Mucosa of stomach (tissue), 1 donor: ENCODE data around the gene LCAT.
"Not testable (repeated sequence)": the region's sequence is repeated elsewhere in the genome, so short reads cannot be mapped to it uniquely, and the experiment has no call there.

Source experiments
- H3K27me3 ChIP-seq: one replicate; pipeline ENCODE4 v1.7.0; 2013; ENCODE audit warnings: mild to moderate bottlenecking, low read length; ENCODE audit not compliant: control insufficient read depth, insufficient read depth
- H3K36me3 ChIP-seq: one replicate; pipeline ENCODE4 v1.7.0; 2013; ENCODE audit warnings: low read length; ENCODE audit not compliant: control insufficient read depth, insufficient read depth
- H3K4me1 ChIP-seq: one replicate; pipeline ENCODE4 v1.7.0; 2013; ENCODE audit warnings: mild to moderate bottlenecking, low read length; ENCODE audit not compliant: control insufficient read depth, insufficient read depth
- H3K4me3 ChIP-seq: one replicate; pipeline ENCODE4 v1.7.0; 2013; ENCODE audit warnings: low read length
- H3K9ac ChIP-seq: one replicate; pipeline ENCODE4 v1.7.0; 2013; ENCODE audit warnings: mild to moderate bottlenecking, low read length, moderate library complexity
- H3K9me3 ChIP-seq: one replicate; pipeline ENCODE4 v1.7.0; 2013; ENCODE audit warnings: mild to moderate bottlenecking, low read length, moderate library complexity; ENCODE audit not compliant: control insufficient read depth
- donor health status: Pancreatic carcinoma.

LCAT gene

DNA sequence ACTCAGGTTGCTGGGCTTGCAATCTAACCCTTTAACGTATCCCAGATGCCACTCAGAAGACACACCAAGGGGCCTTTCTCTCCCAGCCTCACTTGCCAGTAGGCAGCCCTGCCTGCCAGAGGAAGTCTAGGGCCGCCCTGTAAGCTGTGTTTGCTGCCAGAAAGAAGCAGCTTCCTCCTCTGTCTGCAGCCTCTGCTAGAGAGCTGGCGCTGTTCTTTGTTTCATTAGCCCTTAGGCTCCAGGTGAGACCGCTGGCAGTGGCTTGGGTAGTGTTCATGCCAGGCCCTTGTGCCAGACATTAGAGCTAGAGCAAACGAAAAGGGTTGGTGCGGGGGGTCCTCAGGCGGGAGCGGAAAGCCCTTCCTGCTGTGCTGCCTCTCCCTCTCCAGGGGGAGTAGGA, 21.2 kb downstream of the LCAT start:
- Histone ChIP-seq H3K27me3 (no peaks in the 10 kb centered on the region), H3K4me3 (no peak overlapping the region), H3K9me3 (no peaks in the 10 kb centered on the region), H3K4me1 (no peaks in the 10 kb centered on the region), H3K36me3 (no peaks in the 10 kb centered on the region), H3K9ac (no peak overlapping the region)

DNA sequence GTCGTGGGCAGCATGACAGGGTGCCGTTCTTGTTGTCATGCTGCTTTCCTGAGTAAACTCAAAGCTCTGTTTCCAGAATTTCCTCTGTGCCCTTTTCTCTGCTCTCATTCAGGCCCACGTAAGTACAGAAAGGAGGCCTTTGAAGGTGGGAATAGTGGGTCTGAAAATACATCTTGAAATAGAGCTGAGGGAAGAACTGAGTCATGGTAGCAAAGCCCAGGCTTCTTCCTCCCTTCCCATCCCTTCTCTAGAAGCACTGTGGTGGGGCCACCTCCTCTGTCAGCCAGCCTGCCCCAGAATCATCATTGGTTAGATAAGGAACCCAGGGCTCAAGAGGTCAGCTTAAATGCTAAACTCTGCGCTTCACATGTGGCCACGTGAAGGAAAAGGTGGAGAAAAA, 21.7 kb downstream of the LCAT start:
- peaks cover 5% of the 10 kb centered on the region for H3K4me1 ChIP-seq

DNA sequence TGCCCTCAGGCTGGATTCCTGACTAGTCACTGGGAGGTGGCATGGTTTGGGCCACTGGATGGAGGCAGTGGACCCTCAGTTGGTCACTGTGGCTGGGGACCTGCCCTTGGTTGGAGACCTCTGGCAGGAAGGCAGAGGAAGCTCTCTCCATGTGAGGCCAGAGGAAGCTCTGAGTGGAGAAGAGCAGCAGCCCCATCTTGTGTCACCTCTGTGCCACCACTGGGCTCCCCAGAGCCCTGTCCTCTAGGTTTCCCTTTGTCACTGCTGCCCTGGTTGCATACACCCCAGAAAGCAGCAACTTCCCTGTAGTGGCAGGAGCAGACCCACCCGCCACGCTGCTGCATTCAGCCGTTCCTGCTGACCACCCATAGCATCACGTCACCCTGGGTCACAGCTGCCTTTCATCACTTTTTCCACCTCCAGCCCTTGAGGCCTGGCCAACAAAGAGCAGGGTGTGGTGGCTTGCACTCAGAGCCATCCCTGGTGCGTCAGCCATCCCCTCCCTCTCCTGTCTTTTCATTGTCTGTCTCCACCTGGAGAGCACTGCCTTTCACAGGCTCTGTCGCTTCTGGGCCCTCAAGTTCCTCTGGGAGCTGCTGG, 24.2 kb downstream of the LCAT start:
- Histone ChIP-seq H3K36me3 (peaks cover 10% of the 10 kb centered on the region), H3K9ac (no peak overlapping the region), H3K9me3 (no peaks in the 10 kb centered on the region), H3K4me1 (peaks cover 20% of the 10 kb centered on the region), H3K27me3 (no peaks in the 10 kb centered on the region), H3K4me3 (no peak overlapping the region)

More for the DNA sequence above, 21.7 kb downstream of the LCAT start:
- H3K27me3 ChIP-seq = no peaks in the 10 kb centered on the region
- H3K36me3 ChIP-seq = peaks cover 3% of the 10 kb centered on the region
- no peak overlapping the region for H3K9ac ChIP-seq
- H3K4me3 ChIP-seq = no peak overlapping the region
- H3K9me3 ChIP-seq = no peaks in the 10 kb centered on the region

DNA sequence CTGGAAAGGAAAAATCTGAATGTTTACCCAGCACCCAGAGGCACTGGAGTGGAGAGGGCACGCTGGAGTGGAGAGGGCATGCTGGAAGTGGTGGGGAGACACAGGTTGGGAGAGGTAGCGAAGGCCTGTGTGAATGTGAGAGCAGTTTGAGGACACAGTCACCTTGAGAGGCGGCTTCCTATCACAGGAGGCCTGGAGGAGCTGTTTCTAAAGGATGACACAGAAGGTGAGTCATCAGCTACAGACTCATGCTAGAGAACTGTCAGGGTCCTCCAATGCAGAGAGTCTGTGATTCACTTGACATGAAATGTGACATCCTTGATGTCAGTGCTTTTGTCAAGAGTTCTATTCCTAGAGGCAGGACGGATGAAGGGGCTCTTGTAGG, 26.1 kb downstream of the LCAT start:
- no peak overlapping the region for H3K9ac ChIP-seq
- no peak overlapping the region for H3K4me3 ChIP-seq
- peaks cover 10% of the 10 kb centered on the region for H3K36me3 ChIP-seq
- H3K9me3 ChIP-seq = no peaks in the 10 kb centered on the region
- H3K4me1 ChIP-seq = peaks cover 20% of the 10 kb centered on the region
- H3K27me3 ChIP-seq = no peaks in the 10 kb centered on the region

DNA sequence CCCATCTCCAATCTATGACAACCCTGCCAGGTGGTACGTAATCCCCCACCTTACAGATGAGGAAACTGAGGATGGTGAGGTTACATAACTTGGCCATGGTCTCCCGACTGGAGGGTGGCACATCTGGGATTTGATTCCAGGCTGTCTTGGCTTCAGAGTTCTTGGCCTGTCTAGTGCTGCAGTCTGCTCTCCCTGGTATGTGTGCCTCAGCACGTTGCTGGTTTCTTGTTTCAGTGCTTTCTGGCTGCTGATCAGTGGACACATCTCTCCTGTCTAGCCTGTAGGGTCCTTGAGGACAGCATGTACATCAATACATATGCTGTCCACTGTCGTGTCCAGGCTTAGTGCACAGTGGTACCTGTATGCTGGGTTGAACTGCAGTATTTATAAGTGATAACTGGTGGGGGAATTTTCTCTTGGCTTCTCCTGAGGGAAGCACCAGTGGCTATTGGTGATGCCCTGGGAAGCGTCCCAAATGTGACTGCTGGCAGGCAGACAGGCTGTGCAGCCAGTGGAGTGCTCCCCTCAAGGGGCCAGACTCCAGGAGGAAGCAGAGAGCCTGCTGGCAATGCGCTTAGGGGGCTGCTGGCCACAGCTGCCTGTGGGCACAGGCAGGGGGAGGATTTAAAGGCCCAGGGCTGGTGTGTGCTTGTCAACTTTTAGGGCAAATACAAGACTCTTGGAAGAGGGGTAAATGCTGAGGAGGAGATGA, 26.6 kb downstream of the LCAT start:
- H3K27me3 ChIP-seq = no peaks in the 10 kb centered on the region
- H3K4me3 ChIP-seq = no peak overlapping the region
- peaks cover 20% of the 10 kb centered on the region for H3K4me1 ChIP-seq
- no peak overlapping the region for H3K9ac ChIP-seq
- H3K9me3 ChIP-seq = no peaks in the 10 kb centered on the region
- peaks cover 10% of the 10 kb centered on the region for H3K36me3 ChIP-seq

DNA sequence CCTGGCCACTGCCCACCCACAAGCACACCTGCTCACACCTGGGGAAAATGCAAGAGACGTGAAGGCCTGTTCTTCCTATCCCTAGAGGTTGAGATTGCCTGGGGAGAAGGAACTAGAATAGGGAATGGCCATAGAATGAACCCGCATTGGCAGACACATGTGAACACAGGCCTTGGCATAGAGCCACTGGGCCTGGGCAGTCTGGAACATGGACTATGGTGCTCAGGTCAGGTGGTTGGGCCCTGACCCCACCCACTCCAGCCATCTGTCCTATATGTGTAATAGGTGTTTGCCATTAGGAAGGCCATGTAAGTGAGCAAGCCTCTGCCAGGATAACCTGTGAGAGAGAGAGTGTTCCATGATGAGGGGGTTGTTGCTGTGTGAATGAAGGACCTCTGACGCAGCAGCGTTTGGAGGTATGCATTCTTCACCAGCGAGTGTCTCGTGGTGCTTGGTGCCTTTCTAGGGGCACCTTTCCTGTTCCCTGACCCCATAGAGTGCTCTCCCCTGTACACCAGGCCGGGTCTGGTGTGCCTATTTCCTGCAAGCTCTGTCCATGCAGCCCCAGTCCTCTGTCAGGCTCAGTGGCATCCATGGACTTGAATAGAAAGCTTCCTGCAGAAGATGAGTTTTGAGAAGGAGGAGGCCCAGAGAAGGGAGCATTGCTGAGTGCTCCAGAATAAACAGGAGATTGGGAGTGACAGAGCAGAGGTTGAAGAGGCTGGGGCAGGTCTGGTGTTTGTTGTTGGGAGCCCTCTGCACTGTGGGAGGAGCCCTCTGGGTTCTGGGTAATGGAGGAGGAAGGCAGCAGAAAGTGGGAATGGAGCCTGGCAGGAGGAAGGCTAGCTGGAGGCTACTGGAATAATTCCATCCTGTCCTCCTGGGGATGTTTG, 27.8 kb downstream of the LCAT start:
- Histone ChIP-seq H3K36me3 (peaks cover 10% of the 10 kb centered on the region), H3K27me3 (no peaks in the 10 kb centered on the region), H3K9me3 (no peaks in the 10 kb centered on the region), H3K9ac (no peak overlapping the region), H3K4me3 (no peak overlapping the region), H3K4me1 (peaks cover 20% of the 10 kb centered on the region)

- not testable (repeated sequence) for H3K27me3 ChIP-seq, H3K4me3 ChIP-seq, H3K9me3 ChIP-seq, H3K9ac ChIP-seq
- H3K4me1 ChIP-seq = peaks cover 20% of the 10 kb centered on the region
- H3K36me3 ChIP-seq = peaks cover 16% of the 10 kb centered on the region
These were observed 28.5 kb downstream of the LCAT start for GRCh38 chr16:67915496-67915769.

DNA sequence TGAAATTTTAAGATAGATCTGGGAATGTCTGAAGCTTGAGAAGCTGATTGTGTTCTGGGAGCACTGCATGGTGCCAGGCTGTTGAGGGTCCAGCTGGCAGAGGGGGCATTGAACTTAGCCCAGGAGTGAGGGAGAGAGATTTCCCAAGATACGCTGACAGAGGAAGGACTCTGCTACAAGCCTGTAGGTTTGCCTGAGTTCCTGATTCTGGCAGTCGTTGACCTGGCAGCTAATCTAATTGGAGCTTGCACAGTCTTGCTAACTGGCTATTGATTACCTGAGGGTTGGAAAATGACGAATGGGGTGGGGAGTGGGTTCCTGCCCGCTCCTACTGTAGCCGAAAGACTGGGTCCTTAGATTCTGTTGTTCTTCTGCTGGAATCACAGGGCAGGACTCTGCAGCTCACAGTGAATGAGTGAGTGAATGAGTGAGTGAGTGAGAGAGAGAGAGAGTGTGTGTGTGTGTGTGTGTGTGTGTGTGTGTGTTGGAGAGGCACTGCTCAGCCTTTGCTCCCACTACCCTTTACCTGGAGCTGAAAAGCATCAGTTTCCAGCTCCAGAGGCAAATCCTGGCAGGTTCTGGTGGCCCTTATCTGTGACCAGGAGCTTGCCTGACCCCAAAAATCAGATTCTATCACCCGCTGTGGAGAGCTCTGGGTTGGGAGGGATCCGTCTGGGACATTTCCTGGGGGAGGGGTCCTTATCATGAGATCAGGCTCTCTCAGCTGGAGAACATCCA, 29.0 kb downstream of the LCAT start:
- no peaks in the 10 kb centered on the region for H3K27me3 ChIP-seq
- H3K9me3 ChIP-seq = no peaks in the 10 kb centered on the region
- H3K36me3 ChIP-seq = peaks cover 16% of the 10 kb centered on the region
- H3K4me1 ChIP-seq = peaks cover 20% of the 10 kb centered on the region
- no peak overlapping the region for H3K4me3 ChIP-seq
- H3K9ac ChIP-seq = no peak overlapping the region

DNA sequence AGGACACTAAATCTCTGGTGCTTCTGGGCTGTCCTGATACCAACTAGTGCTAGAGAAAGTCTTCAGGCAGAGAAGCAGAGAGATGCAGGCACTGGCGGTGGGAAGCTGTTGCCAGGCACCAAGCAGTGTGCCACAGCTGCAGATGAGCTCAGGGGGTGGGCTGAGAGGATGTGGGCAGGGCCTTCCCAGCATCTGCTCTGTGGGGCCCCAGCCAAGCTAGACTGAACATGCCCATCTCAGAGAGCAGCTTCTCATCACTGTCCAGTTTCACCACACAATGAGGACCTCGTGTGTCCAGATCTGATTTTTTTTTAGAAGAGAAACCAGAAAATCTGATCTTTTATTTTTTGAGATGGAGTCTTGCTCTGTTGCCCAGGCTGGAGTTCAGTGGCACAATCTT, 33.8 kb downstream of the LCAT start:
- H3K4me1 ChIP-seq = no peaks in the 10 kb centered on the region
- peaks cover 6% of the 10 kb centered on the region for H3K36me3 ChIP-seq
- no peak overlapping the region for H3K4me3 ChIP-seq
- H3K9ac ChIP-seq = no peak overlapping the region
- H3K27me3 ChIP-seq = no peaks in the 10 kb centered on the region
- no peaks in the 10 kb centered on the region for H3K9me3 ChIP-seq

DNA sequence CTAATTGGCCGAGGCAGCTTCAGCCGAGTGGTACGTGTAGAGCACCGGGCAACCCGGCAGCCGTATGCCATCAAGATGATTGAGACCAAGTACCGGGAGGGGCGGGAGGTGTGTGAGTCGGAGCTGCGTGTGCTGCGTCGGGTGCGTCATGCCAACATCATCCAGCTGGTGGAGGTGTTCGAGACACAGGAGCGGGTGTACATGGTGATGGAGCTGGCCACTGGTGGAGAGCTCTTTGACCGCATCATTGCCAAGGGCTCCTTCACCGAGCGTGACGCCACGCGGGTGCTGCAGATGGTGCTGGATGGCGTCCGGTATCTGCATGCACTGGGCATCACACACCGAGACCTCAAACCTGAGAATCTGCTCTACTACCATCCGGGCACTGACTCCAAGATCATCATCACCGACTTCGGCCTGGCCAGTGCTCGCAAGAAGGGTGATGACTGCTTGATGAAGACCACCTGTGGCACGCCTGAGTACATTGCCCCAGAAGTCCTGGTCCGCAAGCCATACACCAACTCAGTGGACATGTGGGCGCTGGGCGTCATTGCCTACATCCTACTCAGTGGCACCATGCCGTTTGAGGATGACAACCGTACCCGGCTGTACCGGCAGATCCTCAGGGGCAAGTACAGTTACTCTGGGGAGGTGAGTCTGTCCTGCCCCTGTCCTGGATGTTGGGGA, 34.7 kb downstream of the LCAT start:
- Histone ChIP-seq H3K36me3 (peaks cover 6% of the 10 kb centered on the region), H3K9ac (no peak overlapping the region), H3K4me3 (no peak overlapping the region), H3K27me3 (no peaks in the 10 kb centered on the region), H3K9me3 (no peaks in the 10 kb centered on the region), H3K4me1 (no peaks in the 10 kb centered on the region)

DNA sequence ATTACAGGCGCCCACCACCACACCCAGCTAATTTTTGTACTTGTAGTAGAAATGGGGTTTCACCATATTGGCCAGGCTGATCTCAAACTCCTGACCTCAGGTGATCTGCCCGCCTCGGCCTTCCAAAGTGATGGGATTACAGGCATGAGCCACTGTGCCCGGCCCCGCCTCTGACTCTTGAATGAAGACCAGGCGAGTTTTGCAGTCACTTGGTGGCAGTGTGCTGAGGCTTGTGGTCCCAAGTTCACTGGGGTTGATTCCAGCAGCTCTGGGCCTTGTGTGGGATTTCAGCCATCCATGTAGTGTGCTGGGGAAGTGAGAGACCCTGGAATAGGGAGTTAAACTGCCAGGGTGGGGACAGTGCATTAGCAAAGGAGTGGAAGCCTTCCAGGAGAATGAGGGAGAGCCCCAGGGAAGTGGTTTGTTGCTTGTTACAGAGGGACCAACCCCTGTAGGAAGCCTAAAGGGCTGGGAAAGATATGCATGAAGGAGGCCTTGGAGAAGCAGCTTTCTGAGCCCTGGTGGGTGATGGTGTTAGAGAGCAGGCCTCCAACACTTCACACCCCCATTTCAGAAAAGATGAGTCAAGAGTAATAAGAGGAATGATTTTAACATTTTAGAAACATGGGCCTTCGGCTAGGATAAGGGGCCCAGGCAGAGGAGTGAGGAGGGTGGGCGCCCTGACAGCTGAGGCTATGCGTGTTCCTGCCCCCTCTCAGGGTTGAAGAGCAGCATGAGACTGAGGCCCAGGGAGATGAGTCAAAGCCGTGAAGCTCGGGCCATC, 36.3 kb downstream of the LCAT start:
- Histone ChIP-seq H3K9ac (no peak overlapping the region), H3K4me3 (no peak overlapping the region), H3K27me3 (no peaks in the 10 kb centered on the region), H3K9me3 (no peaks in the 10 kb centered on the region), H3K4me1 (no peaks in the 10 kb centered on the region), H3K36me3 (peaks cover 6% of the 10 kb centered on the region)
